Retina (tissue), 1 donor: ENCODE data around the gene CMIP.
"Not testable (repeated sequence)": the region's sequence is repeated elsewhere in the genome, so short reads cannot be mapped to it uniquely, and the experiment has no call there.

ENCODE experiments used
- DNase-seq: peaks from one replicate; pipeline ENCODE4 v3.0.0-alpha.2; 2016

The CMIP gene

GRCh38 chr16:81444448-81445121, at the start of gene CMIP:
Gene CMIP, plus strand, starts transcription at chr16:81444808.
- DNase-seq: peak; percentile 44

GRCh38 chr16:81394966-81395655, 49.5 kb upstream of the CMIP start:
- no peak for DNase-seq

GRCh38 chr16:81397058-81397878, 47.3 kb upstream of the CMIP start:
- DNase-seq: no peak

GRCh38 chr16:81397879-81398520, 46.6 kb upstream of the CMIP start:
- DNase-seq: no peak

GRCh38 chr16:81399909-81400308, 44.7 kb upstream of the CMIP start:
- no peak for DNase-seq

GRCh38 chr16:81401035-81401950, 43.3 kb upstream of the CMIP start:
- no peak for DNase-seq

- no peak for DNase-seq
Observed at GRCh38 chr16:81403208-81403600, 41.4 kb upstream of the CMIP start.

- DNase-seq: peak; percentile 94
Observed at GRCh38 chr16:81403601-81404391, 40.8 kb upstream of the CMIP start.

- not testable (repeated sequence) for DNase-seq
Observed at GRCh38 chr16:81405002-81405401, 39.6 kb upstream of the CMIP start.

GRCh38 chr16:81405702-81406113, 38.9 kb upstream of the CMIP start:
- DNase-seq: no peak

- DNase-seq: no peak
Observed at GRCh38 chr16:81408409-81408950, 36.1 kb upstream of the CMIP start.

- DNase-seq: no peak
Observed at GRCh38 chr16:81409016-81409556, 35.5 kb upstream of the CMIP start.

- DNase-seq: no peak
Observed at GRCh38 chr16:81410643-81411293, 33.8 kb upstream of the CMIP start.

- no peak for DNase-seq
Observed at GRCh38 chr16:81413245-81413990, 31.2 kb upstream of the CMIP start.

- DNase-seq: peak; percentile 81
Observed at GRCh38 chr16:81415751-81416150, 28.9 kb upstream of the CMIP start.

GRCh38 chr16:81416749-81417148, 27.9 kb upstream of the CMIP start:
- no peak for DNase-seq

- DNase-seq: no peak
Observed at GRCh38 chr16:81417210-81417609, 27.4 kb upstream of the CMIP start.

- no peak for DNase-seq
Observed at GRCh38 chr16:81419806-81420205, 24.8 kb upstream of the CMIP start.

- no peak for DNase-seq
Observed at GRCh38 chr16:81421126-81421525, 23.5 kb upstream of the CMIP start.
